Measurements from ENCODE around the gene ADD3. TPM values are rescaled to one million over a fixed set of nuclear protein-coding genes. Genes with fewer than 3 reads are reported as not detected.
"Not testable (repeated sequence)": the region's sequence is repeated elsewhere in the genome, so short reads cannot be mapped to it uniquely, and the experiment has no call there.

Gene ADD3
- total RNA-seq, 1 donor from 2014 or later: 268 TPM

DNA sequence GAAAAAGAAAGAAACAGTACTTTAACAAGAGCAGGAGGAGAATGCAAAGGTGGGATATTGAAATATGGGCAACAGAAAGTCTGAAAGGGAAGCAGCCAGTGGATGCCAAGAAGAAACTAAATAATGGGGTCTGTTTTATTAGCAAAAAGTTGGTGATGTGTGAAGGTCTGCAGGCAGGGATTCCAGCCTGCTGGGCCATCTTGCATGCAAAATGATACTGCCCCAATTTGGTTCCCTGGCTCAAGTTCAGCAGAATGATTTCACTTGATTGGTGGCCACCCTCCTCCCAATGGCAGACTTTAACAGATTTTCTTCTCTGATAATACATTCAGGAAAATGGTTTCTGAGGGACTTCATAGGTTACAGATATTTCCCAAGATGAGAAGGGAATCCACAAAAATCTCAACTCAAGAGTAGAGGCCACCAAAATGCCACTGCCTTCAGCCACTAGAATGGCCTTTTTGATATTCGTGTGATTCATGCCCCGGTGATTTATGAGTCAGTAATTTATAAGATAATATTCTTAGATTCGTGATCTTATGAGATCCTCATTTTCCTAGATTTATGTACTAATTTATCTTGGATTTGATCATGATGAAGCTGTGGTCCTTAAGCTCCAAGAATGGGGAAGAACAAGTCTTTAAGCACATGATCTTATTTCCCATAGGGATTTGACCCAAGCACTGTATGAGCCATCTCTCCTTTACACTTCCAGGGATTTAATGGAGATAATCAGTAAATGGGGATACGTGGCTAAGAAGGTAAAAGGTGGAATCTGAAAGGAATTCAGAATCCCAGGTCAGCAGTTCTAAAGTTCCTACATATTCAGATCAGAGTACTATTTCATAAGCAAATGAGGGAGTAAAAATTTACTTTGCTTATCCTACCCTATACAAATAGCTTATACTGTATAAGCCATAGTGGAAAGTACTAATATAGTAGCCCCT lies 32.3 kb upstream of the ADD3 start:
- intact Hi-C loops (cut with micrococcal nuclease): loop anchor here (5.0 kb wide), 1 partner anchor 43 kb away; no protein-coding TSS in a partner anchor

DNA sequence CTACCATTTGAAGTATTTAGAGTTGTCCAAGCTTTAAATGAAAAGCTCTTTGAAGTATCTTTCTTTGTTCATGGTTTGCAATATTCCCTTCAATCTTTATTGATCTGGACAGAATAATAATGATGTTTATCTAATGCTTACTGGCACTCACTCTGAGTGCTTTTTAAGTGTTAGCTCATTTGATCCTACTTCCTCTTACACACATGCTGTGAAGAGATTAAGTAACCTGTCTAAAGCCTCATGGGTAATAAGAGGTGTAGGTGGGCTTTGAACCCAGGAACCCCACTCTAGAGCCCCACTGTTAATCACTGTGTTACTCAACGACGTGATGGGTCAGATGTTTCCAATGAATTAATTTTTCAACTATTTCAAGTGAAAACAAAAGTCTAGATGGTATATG lies 31.1 kb upstream of the ADD3 start:
- intact Hi-C loops (cut with micrococcal nuclease): loop anchor here (5.0 kb wide), 1 partner anchor 44 kb away; no protein-coding TSS in a partner anchor

DNA sequence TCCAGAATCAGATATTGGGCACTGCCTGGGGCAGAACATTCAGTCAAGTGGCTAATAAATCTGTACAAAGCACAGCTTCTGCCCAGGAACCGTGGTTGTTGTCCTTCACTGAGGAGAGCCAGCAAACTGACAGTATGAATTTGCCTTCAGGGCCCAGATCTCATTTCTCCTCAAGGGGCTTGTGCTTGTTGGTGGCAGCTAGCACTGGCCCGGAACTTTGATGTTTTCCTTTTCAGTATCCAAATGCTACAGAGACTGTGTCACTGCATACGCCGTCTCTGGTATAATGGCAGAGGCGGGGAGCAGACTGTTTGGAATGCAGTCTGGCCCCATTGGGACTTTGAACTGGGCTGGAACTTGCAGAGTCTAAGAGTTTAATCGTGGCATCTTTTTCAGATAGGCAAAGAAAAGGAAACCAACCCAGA lies 30.4 kb upstream of the ADD3 start:
- intact Hi-C loops (cut with micrococcal nuclease): loop anchor here (5.0 kb wide), 1 partner anchor 45 kb away; no protein-coding TSS in a partner anchor

DNA sequence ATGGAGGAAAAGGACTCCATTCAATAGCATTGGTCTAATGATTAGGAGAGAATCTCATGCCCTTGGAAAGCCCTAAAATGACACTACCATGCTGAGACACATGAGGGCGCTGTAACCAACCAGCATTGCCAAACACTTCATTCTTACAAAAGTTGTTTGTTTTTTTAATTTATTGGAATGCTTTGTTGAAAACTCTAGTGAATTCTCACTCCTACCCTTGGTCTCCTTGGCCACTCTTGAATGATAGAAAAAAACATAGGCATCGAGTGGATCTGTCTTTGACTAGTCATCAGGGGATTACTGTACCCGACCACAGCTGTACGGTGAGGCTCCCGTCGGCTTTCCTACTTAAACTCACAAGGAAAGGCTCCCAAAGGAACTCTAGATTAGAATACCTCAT lies 29.3 kb upstream of the ADD3 start:
- intact Hi-C loops (cut with micrococcal nuclease): loop anchor here (1.0 to 5.0 kb wide), 6 partner anchors 29 to 301 kb away; partner anchors contain the start of gene ADD3

DNA sequence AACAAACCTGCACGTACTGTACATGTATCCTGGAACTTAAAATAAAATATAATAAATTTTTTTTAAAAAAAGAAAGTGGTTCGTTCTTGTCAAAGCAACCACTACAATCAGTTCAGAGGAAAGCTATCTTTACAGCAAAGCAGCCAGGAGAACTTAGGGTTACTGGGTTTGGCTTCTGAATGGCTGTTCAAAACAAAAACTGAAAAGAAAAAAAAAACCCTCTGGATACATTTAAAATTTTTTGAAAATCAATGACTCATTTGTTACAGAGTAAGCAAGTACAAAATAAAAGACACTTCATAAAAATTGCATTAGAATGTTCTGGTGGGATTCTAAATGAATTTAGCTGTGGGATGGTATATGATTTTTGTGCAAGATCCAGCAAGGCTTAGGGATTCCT lies 28.6 kb upstream of the ADD3 start:
- intact Hi-C loops (cut with micrococcal nuclease): loop anchor here (2.0 to 5.0 kb wide), 2 partner anchors 47 to 56 kb away; no protein-coding TSS in a partner anchor

DNA sequence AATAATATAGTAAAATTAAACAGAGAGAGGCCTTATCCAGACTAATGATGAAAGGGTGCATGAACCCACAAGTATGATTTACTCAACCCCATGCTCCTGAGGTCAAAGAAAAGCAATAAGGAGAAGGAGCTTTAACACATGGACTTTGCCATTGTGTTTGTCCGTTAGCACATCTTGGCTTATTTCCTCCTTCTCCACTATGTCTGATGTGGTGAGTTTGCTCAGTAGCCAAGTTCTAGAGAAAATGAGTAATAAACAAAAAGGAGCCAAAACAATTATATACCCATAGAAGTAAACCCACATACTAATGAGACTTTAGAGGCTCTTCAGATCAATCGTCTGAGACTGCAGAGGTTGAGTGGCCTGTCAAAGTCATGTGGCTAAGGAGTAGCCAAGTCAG lies 26.1 kb upstream of the ADD3 start:
- intact Hi-C loops (cut with micrococcal nuclease): no loop called here

DNA sequence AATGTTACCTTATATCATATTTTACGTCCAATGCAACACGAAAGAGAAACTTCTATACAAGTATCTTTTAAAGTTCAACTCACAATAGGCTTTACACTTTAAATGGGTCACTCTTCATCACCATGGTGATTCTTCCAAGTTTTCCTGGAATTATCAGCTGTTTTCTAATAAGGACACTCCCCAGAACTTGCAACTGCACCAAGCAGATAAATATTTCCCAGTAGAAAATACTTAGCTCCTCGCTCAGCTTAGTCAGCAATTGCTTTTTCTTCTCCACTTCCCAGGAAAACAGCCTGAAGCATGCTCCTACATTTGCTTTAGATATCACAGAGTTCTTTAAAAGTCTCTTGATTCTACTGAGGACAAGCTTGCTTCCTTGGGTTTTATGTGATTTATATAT lies 25.7 kb upstream of the ADD3 start:
- intact Hi-C loops (cut with micrococcal nuclease): no loop called here

DNA sequence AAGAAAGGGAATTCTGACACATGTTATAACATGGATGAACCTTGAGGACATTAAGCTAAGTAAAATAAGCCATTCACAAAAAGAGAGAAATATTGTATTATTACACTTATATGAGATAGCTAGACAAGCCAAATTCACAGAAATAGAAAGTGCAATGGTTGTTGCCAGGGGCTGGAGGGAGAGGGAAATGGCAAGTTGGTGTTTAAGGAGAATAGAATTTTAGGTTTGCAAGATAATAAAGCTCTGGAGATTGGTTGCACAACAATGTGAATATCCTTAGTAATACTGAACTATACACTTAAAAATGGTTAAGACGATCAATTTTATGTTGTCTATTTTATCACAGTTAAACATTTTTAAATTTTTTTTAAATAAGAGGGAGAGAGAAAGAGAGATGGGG lies 25.0 kb upstream of the ADD3 start:
- intact Hi-C loops (cut with micrococcal nuclease): no loop called here

DNA sequence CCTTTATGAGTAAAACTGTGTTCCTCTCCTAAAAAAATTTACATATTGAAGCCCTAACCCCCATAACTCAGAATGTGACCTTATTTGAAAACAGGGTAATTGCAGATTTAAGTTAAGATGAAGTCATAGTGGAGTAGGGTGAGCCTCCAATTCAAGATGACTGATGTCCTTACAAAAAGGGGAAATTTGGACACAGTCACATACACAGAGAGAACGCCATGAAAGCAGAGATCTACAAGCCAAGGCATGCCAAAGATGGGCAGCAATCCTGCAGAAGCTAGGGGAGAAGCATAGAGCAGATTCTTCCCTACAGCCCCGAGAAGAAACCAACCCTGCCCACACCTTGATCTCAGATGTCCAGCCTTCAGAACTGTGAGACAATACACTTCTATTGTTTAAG lies 23.8 kb upstream of the ADD3 start:
- intact Hi-C loops (cut with micrococcal nuclease): no loop called here

DNA sequence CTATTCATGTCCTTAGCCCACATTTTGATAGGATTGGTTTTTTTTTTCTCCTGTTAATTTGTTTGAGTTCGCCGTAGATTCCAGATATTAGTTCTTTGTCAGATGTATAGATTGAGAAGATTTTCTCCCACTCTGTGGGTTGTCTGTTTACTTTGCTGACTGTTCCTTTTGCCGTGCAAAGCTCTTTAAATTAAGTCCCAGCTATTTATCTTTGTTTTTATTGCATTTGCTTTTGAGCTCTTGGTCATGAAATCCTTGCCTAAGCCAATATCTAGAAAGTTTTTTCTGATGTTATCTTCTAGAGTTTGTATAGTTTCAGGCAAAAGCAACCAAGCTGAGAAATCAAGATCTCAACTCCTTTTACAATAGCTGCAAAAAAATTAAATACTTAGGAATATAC lies 22.0 kb upstream of the ADD3 start:
- intact Hi-C loops (cut with micrococcal nuclease): not testable (repeated sequence)

DNA sequence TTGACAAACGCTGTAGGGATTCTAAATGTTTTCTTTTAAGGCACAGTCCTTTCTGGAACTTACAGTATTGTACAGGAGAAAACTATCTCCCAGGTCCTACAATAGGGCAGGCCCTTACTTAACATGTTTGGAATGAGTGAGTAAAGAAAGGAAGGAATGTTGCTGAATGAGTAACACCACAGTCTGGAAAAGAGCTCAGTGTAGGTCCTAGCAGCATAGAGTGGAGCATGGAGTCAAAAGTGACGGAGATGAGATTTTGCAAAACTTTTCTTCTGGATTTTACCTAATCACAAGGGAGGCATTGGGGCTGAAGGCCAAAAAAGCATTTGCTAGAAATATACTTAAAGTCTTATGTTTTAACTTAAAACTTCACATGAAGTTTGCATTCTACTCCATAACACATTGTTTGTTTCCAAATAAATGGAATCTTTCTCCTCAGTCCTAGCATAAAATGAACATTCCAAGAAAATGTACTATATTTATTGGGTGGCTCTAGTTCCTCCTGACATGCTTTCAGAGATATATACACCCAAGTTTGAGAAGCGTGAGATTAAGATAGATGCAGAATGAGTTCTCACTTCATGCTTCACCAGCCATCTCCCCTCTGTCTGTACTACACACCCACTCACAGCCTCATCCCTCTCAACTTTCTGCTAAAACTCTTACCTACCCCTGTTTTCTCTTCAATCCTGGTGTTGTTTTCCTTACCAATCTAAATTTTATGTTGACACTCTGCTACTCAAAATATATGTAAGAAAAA lies 20.2 kb upstream of the ADD3 start:
- intact Hi-C loops (cut with micrococcal nuclease): no loop called here

DNA sequence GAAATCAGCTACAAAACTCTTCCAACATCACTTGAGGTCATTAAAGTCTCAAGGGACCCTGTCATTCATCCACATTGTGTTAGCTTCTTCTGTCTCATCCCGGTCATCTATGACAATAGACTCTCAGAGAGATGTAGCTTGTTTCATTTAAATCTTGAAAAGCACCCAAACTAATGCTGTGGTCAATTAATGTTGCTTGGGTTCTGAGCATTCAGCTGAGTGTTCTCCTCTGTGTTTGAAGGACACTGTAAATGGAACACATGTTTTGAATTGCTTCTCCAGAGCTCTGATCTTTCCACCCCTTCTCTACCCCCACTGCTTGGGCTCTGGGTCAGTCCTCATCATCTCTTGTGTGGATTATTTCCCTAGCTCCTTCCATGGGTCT lies 19.6 kb upstream of the ADD3 start:
- intact Hi-C loops (cut with micrococcal nuclease): no loop called here

DNA sequence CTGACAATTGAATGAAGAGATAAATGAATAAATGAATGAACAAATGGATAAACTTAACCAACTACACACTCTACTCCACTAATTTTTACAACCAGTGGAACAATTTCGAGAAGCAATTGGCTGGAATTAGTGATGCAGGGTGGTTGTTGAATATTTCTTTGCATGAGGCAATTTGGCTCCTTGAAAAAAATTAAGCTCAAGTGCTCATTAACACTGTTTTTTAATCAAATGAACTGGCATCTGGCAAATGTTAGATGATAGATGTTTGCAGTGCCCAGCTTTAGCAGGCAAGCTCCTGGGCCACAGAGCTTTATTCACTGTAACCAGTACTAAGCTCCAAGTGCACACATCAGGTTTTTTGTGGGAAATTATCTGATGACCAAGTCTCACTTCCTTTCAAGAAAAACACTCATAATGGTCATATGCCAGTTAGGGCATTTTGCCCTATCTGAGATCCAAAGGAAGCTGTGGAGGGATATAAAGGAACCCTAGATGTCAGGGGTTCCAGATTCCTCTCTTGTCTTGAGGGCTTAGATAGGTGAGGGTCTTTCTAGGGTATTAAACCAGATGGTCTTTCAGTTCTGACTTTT lies 16.4 kb upstream of the ADD3 start:
- intact Hi-C loops (cut with micrococcal nuclease): no loop called here

DNA sequence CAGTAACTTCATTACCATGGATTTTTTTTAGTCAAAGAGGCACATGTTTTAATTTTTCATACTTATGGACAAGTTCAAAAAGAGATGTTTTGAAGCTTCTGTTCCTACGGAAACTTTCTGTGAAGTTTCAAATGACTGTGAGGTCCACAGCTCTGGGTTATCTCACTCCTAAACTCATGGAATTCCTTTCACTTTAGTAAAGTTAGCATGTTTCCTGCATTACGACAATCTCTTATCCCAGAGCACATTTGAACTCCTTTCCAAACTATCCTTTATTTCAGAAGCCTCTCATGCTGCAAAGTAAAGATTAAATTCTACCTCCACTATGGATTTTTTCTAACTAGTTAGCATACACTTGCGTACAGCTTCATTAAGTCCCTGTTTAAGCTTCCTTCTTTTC lies 15.3 kb upstream of the ADD3 start:
- intact Hi-C loops (cut with micrococcal nuclease): no loop called here

DNA sequence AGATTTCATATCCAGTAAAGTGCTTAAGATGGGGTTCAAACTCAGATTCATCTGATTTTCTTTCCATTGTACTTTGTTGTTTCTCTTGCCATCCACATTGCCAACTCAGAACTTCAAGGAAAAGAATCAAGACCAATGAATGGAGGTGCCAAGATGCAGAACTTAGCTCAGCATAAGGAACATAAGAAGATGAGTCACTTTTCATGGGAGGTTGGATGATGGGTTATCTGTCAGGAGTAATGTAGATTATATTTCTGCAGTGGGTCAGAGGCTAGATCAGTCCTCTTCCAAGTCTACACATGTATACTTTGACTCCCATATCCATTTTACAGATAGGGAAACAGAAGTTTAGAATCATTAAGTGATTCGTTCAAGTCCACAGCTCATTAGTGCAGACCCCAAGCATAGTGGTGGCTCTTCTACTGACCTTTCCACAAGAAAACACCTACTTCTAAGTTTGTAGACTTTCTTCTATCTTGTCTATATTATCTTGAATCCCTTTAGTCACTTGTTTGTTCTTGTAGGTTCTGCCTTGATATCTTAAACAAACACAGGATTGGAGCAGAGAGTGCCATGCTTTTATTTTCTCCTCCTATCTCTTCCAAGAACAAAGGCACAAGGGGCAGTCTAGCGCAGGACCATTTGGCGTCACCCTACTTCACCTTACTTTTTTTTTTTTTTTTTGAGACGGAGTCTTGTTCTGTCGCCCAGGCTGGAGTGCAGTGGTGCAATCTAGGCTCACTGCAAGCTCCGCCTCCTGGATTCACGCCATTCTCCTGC lies 14.0 kb upstream of the ADD3 start:
- intact Hi-C loops (cut with micrococcal nuclease): no loop called here

DNA sequence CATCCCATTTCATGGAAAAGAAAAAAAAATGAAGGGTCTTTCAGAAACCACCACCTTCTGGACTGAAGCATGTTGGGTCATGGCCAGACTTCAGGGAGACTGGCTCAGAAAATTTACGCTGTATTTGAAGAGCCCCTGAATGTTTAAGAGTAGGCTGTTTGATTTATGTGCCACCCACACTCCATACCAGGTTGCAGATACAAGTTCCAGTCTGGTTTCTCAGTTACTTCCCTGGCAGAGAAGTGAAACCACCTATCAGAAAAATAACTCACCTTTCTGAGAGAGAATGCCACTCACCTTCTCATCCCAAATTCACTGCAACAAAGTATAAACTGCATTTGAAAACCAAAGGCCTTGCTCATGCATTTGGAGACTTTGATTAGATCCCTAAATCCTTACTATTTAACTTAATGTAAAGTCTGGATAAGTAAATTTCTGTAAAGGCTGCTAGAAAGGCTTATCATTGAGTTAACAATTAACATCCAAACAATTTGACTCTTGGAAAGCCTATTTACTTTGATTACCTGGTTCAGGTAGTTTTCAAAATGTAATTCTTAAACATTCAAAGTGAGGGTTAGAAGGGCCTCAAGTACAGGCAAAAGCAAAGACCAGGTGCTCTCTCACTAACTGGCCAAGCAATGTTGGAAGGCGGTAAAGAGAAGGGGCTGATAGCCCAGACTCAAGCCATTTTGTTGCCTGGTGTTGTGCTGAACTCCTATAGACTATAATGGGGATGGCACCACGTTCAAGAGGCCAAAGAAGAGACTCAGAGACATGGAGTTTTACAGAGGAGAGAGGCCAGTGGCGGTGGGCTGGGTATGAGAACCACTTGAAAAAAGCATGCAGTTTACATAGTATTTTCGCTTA lies 12.8 kb upstream of the ADD3 start:
- intact Hi-C loops (cut with micrococcal nuclease): no loop called here

DNA sequence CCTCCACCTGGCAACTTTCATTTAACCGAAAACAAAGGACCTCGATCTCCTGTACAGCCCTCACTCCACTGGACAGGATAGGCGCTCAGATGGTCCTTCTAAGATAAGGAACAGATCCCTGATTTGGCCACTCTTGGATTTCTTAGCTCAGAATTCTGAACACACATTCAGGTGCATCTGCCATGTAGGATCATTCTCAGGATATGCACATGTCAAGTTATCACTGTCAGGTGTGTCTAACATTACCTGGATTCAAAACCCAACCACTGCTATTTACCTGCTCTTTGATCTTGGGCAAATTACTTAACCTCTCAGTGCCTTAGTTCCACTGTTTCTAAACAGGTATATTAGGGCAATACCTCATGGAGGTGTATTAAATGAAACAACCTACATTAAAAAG lies 12.2 kb upstream of the ADD3 start:
- intact Hi-C loops (cut with micrococcal nuclease): no loop called here

DNA sequence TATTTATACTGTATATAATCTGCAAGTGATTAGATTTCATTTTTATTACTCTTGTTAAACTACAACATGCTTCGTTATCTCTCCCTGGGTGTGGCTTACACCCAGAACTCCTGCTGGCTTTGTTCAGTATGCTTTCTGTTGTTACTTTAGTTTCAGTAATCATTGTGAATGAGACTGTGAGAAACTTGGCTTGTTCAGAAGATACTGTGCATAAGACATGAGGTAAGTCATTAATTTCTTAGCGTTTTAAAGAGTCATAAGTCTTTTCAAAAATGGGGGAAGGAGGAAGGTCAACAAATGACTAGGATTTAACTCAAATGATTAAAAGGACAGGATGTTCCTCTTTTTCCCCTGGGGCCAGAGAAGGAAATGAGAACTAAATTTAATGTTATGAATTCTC lies 11.6 kb upstream of the ADD3 start:
- intact Hi-C loops (cut with micrococcal nuclease): no loop called here

DNA sequence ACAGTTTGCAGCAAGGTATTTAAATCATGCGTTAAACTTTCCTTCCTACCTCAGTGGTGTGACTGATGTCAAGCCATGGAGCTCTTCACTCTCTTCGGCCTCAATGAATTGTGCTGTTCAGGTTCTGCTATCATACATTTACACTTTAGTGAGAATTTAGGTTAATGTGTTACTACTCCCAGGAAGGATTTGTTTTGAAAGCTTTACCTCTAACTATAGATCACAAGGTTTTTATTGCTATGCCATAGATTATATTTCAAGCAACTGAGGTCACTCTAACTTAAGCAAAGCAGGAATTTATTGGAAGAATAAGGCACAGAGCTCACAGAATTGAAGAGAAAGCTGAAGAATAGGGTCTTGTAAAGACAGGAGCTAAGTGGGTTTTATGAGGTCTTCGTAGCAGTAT lies 11.0 kb upstream of the ADD3 start:
- intact Hi-C loops (cut with micrococcal nuclease): no loop called here

DNA sequence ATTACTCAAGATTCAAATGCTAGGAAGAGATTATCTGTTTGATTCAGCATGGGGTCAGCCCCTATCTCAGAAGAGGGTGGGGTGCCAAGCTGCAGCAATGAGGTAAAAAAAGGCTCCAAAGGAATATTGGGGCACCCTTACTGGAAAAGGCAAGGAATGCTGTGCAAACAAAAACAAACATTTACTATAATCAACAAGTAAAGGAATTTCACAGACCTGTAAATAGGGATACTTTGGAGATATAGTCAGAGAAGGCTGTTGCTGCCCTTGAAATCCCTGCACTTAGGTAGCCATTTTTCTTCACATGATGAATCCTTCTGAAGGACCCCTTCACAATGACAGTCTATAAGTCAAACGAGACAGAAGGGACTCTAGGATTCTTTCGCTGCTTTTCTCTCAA lies 10.6 kb upstream of the ADD3 start:
- intact Hi-C loops (cut with micrococcal nuclease): no loop called here
